Measurements from ENCODE around the gene CHCHD10. TPM values are rescaled to one million over a fixed set of nuclear protein-coding genes. Genes with fewer than 3 reads are reported as not detected.

Gene CHCHD10
- total and polyA plus RNA-seq, 10 of the 15 experiments (the other 5 are each of a cell fraction or from before 2014, with no cell fraction given) = 13.2 to 241 (median 128) TPM

GRCh38 chr22:23773483-23774113, 5.8 kb upstream of the CHCHD10 start:
- Histone ChIP-seq H3K27ac (ENCODE audit: control insufficient read depth, insufficient read depth) (no peak overlapping the region), H3K4me3 (no peak overlapping the region; the same call in 1 of the 2 replicates), H2AFZ (ENCODE audit: control insufficient read depth, low read depth, low read length) (no peak overlapping the region), H3K36me3 (ENCODE audit: control insufficient read depth in 2 of 2, insufficient read depth in 2 of 2, low read length in 1 of 2) (no peaks in the 10 kb centered on the region), H3K4me1 (ENCODE audit: control insufficient read depth, insufficient read depth, low read length) (peaks cover 12% of the 10 kb centered on the region), H4K20me1 (ENCODE audit: control insufficient read depth, insufficient read depth) (no peaks in the 10 kb centered on the region), H3K4me2 (ENCODE audit: control insufficient read depth, insufficient read depth) (no peak overlapping the region), H3K9me3 (replicated peaks; ENCODE audit: control insufficient read depth, insufficient read depth, low read length) (no peaks in the 10 kb centered on the region), H3K27me3 (replicated peaks in 1 of 2; ENCODE audit: control insufficient read depth in 2 of 2, insufficient read depth in 2 of 2, low read length in 1 of 2) (peaks cover 0 to 2% of the 10 kb centered on the region in 2 experiments; a peak in 2 of 4 replicates), H3K9ac (ENCODE audit: control insufficient read depth, insufficient read depth, low read length) (no peak overlapping the region), H3K79me2 (ENCODE audit: control insufficient read depth, insufficient read depth, low read length) (no peaks in the 10 kb centered on the region)
- WGBS (ENCODE audit: insufficient coverage, insufficient replicate concordance, low lambda C conversion rate, missing lambda C conversion rate) = 84% methylated on average over 7 of the region's 7 CpGs
- ChIA-PET SMC1A (ENCODE audit: uncharacterized antibody, unreplicated experiment) (interaction anchor here (1.5 to 1.9 kb wide), 2 partner anchors 72 to 145 kb away, joined by 3 to 4 read pairs; no protein-coding TSS in a partner anchor), POLR2A (no interaction called here), RAD21 (ENCODE audit: unreplicated experiment) (interaction anchor here (1.3 to 2.9 kb wide), 2 partner anchors 12 to 72 kb away, joined by 3 to 11 read pairs; no protein-coding TSS in a partner anchor), CTCF (interaction anchor here (0.6 to 2.7 kb wide), 3 partner anchors 72 to 633 kb away, joined by 6 to 14 read pairs (median 14); no protein-coding TSS in a partner anchor)
- FAIRE-seq (no peak), ATAC-seq (no peak), DNase-seq (ENCODE audit: low read depth, low spot score) (no peak)
- in situ Hi-C loops (cut with MboI) (no loop called here), intact Hi-C loops (cut with micrococcal nuclease; ENCODE audit: unreplicated experiment) (no loop called here)
- BruUV-seq (replicated peaks) = no TSS peak
- TF ChIP-seq BCL11A (IDR thresholded peaks at IDR 0.05; ENCODE audit: low read depth, low read length) (no peak), RCOR1 (conservative IDR thresholded peaks at IDR 0.05; ENCODE audit: low read depth, low read length) (no peak), CBFB (IDR thresholded peaks at IDR 0.05; ENCODE audit: low read depth) (no peak), MYB (IDR thresholded peaks at IDR 0.05; ENCODE audit: borderline replicate concordance, low read depth, low read length) (no peak), STAT1 (conservative IDR thresholded peaks at IDR 0.05) (no peak), CHD1 (IDR thresholded peaks at IDR 0.05; ENCODE audit: low read depth, low read length) (no peak), ATF7 (IDR thresholded peaks at IDR 0.05; ENCODE audit: low read depth) (no peak), RFX5 (IDR thresholded peaks at IDR 0.05; ENCODE audit: low read depth, low read length) (no peak), FOXM1 (IDR thresholded peaks at IDR 0.05; ENCODE audit: low read depth, low read length) (no peak), YY1 (IDR thresholded peaks at IDR 0.05; ENCODE audit: low read depth, low read length) (no peak), ZBTB33 (IDR thresholded peaks at IDR 0.05) (no peak), TAF1 (IDR thresholded peaks at IDR 0.05; ENCODE audit: borderline replicate concordance, low read depth, low read length) (no peak), ZZZ3 (IDR thresholded peaks at IDR 0.05; ENCODE audit: control insufficient read depth, insufficient read length, low read depth) (no peak), RELB (IDR thresholded peaks at IDR 0.05; ENCODE audit: low read depth) (no peak), TARDBP (IDR thresholded peaks at IDR 0.05; ENCODE audit: borderline replicate concordance) (no peak), CBX3 (IDR thresholded peaks at IDR 0.05; ENCODE audit: borderline replicate concordance, low read depth) (no peak), SPI1 (IDR thresholded peaks at IDR 0.05; ENCODE audit: borderline replicate concordance, insufficient read depth, low read depth, low read length) (no peak)

Data from GM12878 (cell line).